Loucy (cell line): ENCODE results near the gene PDE9A.

ENCODE experiments used
- EZH2phosphoT487 ChIP-seq: fragments of 200-600 bp; IDR thresholded peaks from 2 replicates; pipeline ENCODE4 v1.6.1; 2018; ENCODE audit warnings: antibody characterized with exemption, mild to moderate bottlenecking, moderate library complexity, borderline replicate concordance
- TF ChIP-seq, protein P1 (sequence below): fragments of 200-600 bp; sonication (generic); conservative IDR thresholded peaks from 2 replicates; pipeline ENCODE4 v1.5.1; 2014; ENCODE audit warnings: mild to moderate bottlenecking, antibody characterized with exemption, low read length

GRCh38 chr21:42631142-42631541 is 22.3 kb upstream of the PDE9A start:
- TF ChIP-seq, protein P1, sequence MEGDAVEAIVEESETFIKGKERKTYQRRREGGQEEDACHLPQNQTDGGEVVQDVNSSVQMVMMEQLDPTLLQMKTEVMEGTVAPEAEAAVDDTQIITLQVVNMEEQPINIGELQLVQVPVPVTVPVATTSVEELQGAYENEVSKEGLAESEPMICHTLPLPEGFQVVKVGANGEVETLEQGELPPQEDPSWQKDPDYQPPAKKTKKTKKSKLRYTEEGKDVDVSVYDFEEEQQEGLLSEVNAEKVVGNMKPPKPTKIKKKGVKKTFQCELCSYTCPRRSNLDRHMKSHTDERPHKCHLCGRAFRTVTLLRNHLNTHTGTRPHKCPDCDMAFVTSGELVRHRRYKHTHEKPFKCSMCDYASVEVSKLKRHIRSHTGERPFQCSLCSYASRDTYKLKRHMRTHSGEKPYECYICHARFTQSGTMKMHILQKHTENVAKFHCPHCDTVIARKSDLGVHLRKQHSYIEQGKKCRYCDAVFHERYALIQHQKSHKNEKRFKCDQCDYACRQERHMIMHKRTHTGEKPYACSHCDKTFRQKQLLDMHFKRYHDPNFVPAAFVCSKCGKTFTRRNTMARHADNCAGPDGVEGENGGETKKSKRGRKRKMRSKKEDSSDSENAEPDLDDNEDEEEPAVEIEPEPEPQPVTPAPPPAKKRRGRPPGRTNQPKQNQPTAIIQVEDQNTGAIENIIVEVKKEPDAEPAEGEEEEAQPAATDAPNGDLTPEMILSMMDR = no peak
- TF ChIP-seq EZH2phosphoT487 = no peak
